Activated T-cell treated with anti-CD3 and anti-CD28 coated beads, Interleukin-2, amount 50 U/mL, for 24 hours (primary cell): ENCODE measurements around the gene HSPB3.
A peak's percentile ranks its signal among the peaks of the same experiment; 100 is the strongest.
"Not testable (repeated sequence)": the region's sequence is repeated elsewhere in the genome, so short reads cannot be mapped to it uniquely, and the experiment has no call there.

Experiments used
- DNase-seq: peaks from one replicate; pipeline ENCODE4 v3.0.0-alpha.2; 2020
- H3K27ac Mint-ChIP-seq: 2 replicates; pipeline ENCODE4 v1.8.0; 2020; ENCODE audit warnings: mild to moderate bottlenecking, mixed read lengths
- H3K27me3 Mint-ChIP-seq: 2 replicates; pipeline ENCODE4 v1.8.0; 2020; ENCODE audit warnings: mixed read lengths
- H3K36me3 Mint-ChIP-seq: 2 replicates; pipeline ENCODE4 v1.8.0; 2020; ENCODE audit warnings: low read depth, mixed read lengths
- H3K4me1 Mint-ChIP-seq: 2 replicates; pipeline ENCODE4 v1.8.0; 2020; ENCODE audit warnings: low read depth, mixed read lengths
- H3K4me3 Mint-ChIP-seq: 2 replicates; pipeline ENCODE4 v1.8.0; 2020; ENCODE audit warnings: mild to moderate bottlenecking, moderate library complexity, mixed read lengths
- H3K9me3 Mint-ChIP-seq: 2 replicates; pipeline ENCODE4 v1.8.0; 2020; ENCODE audit warnings: mixed read lengths

The HSPB3 gene, protein sequence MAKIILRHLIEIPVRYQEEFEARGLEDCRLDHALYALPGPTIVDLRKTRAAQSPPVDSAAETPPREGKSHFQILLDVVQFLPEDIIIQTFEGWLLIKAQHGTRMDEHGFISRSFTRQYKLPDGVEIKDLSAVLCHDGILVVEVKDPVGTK

DNA sequence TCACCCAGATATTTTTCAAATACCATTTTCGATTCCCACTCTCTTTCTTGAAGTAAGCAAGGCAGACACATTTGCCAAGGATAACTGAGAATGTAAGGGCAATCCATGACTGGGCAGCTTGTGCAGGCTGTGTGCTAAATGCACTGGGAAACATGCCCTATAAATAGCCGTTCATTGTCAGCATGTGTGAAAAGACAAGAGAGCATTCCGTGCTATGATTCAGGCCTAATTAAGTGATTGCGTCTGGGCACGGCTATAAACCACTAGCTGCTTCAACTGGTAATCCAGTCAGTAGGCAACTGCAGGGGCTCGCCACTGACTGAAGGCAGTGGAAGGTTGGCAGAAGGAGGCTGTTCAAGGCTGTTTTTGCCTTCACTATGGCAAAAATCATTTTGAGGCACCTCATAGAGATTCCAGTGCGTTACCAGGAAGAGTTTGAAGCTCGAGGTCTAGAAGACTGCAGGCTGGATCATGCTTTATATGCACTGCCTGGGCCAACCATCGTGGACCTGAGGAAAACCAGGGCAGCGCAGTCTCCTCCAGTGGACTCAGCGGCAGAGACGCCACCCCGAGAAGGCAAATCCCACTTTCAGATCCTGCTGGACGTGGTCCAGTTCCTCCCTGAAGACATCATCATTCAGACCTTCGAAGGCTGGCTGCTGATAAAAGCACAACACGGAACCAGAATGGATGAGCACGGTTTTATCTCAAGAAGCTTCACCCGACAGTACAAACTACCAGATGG is at the start of gene HSPB3:
Gene HSPB3, plus strand, starts transcription at position 287 of the 745 bp plus-strand sequence. Its CDS starts 91 bp downstream, at position 378.
- no peak for DNase-seq
- H3K4me3 Mint-ChIP-seq: no peak within 1 kb of the TSS
- no peaks in the 10 kb centered on the region for H3K4me1 Mint-ChIP-seq
- no peaks in the 10 kb centered on the region for H3K36me3 Mint-ChIP-seq
- no peaks in the 10 kb centered on the region for H3K9me3 Mint-ChIP-seq
- no peak within 1 kb of the TSS for H3K27ac Mint-ChIP-seq
- H3K27me3 Mint-ChIP-seq: peaks cover 26% of the 10 kb centered on the region

DNA sequence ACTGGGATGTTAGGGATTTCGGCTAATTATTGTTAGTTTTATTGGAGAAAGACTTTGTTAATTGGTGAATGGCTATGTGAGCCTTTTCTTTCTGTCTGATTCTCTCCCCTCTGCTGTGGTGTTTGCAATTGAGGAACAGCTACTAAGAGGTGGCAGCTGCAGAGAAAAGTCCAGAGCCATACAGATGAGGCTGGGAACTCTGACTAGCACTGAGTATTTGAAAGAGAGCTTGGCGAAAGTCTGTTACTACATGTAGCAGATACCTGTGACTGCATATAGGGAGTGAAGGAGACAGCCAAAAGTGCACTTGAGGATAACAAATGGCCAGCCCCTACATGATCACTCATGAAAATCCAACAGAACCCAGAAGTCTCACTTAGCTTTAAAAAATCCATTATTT is 44.3 kb upstream of the HSPB3 start:
- no peak overlapping the region for H3K27ac Mint-ChIP-seq
- no peaks in the 10 kb centered on the region for H3K36me3 Mint-ChIP-seq
- DNase-seq: no peak
- no peaks in the 10 kb centered on the region for H3K4me1 Mint-ChIP-seq
- no peak overlapping the region for H3K4me3 Mint-ChIP-seq
- peaks cover 7% of the 10 kb centered on the region for H3K27me3 Mint-ChIP-seq
- H3K9me3 Mint-ChIP-seq: no peaks in the 10 kb centered on the region

DNA sequence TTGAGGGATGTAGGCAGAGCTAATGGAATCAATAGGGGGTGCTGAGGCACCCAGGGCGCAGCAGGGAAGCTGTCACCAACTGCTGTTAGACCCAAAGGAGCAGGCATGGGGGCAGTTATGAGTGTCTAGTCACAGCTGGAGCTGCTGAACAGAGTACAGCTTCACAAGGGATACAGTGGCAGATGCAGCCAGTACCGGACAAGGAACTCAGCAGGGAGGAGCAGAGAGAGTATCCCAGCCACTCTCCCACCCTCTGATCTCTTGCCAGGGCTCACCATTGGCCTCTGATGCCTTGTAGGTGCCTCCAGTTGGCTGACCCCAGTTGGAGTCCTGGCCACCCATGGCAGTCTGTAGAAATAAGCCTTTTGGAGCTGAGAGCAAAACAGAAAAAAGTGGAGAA is 42.6 kb upstream of the HSPB3 start:
- Mint-ChIP-seq H3K27me3 (peaks cover 7% of the 10 kb centered on the region), H3K36me3 (no peaks in the 10 kb centered on the region), H3K4me1 (no peaks in the 10 kb centered on the region), H3K9me3 (no peaks in the 10 kb centered on the region), H3K4me3 (no peak overlapping the region), H3K27ac (no peak overlapping the region)
- DNase-seq: no peak

DNA sequence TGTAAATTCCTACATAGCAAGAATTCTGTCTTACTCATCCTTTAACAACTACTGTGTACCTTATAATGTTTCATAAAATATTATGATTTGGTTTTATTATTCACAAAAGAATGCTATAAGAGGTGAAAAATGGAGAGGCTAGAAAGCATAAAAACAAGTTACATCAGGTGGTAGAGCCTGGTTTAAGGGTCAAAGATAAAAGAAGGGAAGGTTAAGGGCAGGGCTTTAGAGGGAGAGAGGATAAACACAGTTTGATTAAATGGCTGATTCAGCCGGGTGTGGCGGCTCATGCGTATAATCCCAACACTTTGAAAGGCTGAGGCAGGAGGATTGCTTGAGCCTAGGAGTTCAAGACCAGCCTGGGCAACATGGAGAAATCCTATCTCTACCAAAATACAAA is 40.4 kb upstream of the HSPB3 start:
- peaks cover 4% of the 10 kb centered on the region for H3K27me3 Mint-ChIP-seq
- no peak overlapping the region for H3K27ac Mint-ChIP-seq
- H3K4me1 Mint-ChIP-seq: no peaks in the 10 kb centered on the region
- no peaks in the 10 kb centered on the region for H3K36me3 Mint-ChIP-seq
- no peak for DNase-seq
- no peaks in the 10 kb centered on the region for H3K9me3 Mint-ChIP-seq
- no peak overlapping the region for H3K4me3 Mint-ChIP-seq

DNA sequence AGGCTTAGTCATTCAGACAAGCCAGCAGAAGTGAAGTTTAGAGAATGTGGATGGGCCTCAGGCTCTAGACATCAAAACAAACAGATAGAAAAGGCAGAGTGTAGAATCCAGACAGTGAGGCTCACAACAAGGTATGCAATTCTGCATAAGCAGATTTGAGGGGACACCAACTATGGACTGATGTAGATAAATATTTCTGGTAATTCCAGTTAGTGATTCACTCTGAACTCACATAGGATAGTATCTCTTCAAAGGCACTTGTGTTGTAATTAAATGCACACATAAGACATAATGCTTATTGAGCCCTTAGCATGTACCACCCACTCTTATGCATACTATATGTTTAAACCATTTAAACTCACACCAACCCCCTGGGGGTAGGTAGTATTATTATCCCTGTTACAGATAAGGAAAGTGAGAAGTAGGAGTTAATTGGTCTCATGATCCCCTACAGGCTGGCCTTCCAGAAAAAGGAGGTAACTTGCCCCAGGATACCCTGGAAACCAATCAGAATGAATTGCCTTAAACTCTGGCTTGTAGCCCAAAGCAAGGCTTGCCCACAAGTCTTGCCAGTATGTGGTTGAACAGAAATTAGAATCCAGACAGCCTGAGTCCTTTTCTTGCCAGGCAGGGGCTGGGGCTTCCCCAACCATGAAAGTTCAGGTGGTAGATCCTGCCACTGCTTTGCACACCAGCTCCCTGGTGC is 39.5 kb upstream of the HSPB3 start:
- Mint-ChIP-seq H3K27ac (no peak overlapping the region), H3K36me3 (no peaks in the 10 kb centered on the region), H3K9me3 (no peaks in the 10 kb centered on the region), H3K27me3 (peaks cover 2% of the 10 kb centered on the region), H3K4me3 (no peak overlapping the region), H3K4me1 (no peaks in the 10 kb centered on the region)
- no peak for DNase-seq

DNA sequence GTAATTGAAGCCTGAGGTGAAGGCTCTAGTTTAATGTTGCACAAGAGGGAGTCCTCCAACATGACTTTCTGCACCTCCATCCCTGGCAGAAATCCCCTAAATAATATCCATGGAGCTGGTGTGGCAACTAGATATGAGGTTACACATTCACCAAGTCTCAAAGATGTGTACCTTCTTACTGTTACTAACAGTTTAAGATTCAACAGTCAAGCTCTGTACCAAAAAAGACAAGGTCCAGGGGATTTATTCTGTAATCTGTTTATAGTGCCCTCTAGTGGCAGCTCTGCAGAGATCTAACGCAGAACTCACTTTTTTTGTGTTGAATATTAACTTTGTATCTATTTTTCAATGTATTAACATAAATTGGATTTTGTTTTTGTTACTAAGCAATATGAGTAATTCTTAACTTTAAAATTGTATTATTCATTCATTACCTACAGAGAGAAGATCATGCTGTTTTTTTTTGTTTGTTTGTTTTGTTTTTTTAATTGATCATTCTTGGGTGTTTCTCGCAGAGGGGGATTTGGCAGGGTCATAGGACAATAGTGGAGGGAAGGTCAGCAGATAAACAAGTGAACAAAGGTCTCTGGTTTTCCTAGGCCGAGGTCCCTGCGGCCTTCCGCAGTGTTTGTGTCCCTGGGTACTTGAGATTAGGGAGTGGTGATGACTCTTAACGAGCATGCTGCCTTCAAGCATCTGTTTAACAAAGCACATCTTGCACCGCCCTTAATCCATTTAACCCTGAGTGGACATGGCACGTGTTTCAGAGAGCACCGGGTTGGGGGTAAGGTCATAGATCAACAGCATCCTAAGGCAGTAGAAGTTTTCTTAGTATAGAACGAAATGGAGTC is 35.7 kb upstream of the HSPB3 start:
- H3K9me3 Mint-ChIP-seq, H3K27ac Mint-ChIP-seq, H3K4me1 Mint-ChIP-seq, DNase-seq, H3K36me3 Mint-ChIP-seq, H3K4me3 Mint-ChIP-seq, H3K27me3 Mint-ChIP-seq: not testable (repeated sequence)

DNA sequence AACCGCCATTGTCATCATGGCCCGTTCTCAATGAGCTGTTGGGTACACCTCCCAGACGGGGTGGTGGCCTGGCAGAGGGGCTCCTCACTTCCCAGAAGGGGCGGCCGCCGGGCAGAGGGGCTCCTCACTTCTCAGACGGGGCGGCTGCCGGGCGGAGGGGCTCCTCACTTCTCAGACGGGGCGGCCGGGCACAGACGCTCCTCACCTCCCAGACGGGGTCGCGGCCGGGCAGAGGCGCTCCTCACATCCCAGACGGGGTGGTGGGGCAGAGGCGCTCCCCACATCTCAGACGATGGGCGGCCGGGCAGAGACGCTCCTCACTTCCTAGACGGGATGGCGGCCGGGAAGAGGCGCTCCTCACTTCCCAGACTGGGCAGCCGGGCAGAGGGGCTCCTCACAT is 35.0 kb upstream of the HSPB3 start:
- not testable (repeated sequence) for H3K4me3 Mint-ChIP-seq, DNase-seq, H3K9me3 Mint-ChIP-seq, H3K4me1 Mint-ChIP-seq, H3K27me3 Mint-ChIP-seq, H3K36me3 Mint-ChIP-seq, H3K27ac Mint-ChIP-seq

DNA sequence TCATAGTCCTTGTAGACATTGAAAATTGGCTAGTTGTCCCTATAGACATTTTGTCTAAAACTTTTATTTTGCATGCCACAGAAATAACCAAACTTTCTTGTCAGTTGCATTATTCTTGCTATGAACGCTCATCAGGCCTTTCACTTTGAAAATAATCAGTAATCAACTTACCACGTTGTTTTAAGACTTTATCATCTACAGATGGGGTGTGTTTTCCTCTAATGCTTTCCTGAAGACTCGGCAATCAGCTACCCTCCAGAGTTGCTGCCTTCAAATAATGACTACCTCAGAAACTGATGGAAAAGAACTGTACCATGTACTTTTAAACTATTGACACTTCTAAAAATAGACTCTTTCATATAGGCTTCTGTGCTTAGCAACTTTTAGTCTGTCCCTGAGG is 33.5 kb upstream of the HSPB3 start:
- Mint-ChIP-seq H3K36me3 (no peaks in the 10 kb centered on the region), H3K4me1 (no peaks in the 10 kb centered on the region), H3K9me3 (no peaks in the 10 kb centered on the region), H3K27me3 (peaks cover 11% of the 10 kb centered on the region), H3K27ac (no peak overlapping the region), H3K4me3 (no peak overlapping the region)
- no peak for DNase-seq

DNA sequence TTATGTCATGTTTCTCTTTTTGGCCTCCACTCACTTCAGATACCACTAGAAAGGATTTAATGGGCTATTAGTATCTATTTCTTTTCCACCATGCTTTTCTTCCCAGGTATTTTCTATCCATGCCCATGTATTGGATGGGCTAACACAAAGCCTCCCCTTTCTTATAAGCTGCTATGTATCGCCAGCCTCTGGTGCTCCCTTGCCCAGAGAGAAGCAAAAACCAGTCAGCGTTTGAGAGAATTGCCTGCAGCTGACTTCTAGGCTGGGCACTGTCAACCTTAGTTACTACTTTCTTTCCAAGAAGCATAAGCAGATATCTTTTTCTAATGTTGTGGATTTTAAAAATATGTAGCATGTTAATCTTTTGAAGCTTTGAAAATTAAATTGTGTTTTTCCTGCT is 30.2 kb upstream of the HSPB3 start:
- Mint-ChIP-seq H3K4me3 (no peak overlapping the region), H3K4me1 (no peaks in the 10 kb centered on the region), H3K9me3 (no peaks in the 10 kb centered on the region), H3K27ac (no peak overlapping the region), H3K27me3 (peaks cover 15% of the 10 kb centered on the region), H3K36me3 (no peaks in the 10 kb centered on the region)
- DNase-seq: no peak

DNA sequence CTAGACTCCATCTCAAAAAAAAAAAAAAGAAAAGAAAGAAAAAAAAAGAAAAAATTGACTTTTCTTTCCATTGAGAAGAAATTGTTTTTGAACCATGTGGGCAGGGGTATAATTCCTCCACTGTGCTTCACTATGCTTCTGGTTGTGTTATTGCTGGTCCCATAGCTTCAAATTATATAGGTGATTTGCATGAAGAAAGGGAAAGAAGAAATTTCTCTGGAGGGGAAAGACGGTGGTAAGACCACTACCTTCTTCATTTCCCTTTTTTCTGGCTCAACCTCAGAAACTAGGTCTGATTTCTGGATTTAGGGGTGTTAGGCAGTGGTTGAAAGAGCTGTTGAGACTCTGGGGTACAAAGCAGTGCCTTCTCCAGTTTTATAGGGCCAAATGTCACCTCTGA is 29.3 kb upstream of the HSPB3 start:
- Mint-ChIP-seq H3K36me3 (no peaks in the 10 kb centered on the region), H3K9me3 (no peaks in the 10 kb centered on the region), H3K4me3 (no peak overlapping the region), H3K4me1 (no peaks in the 10 kb centered on the region), H3K27ac (no peak overlapping the region), H3K27me3 (peaks cover 15% of the 10 kb centered on the region)
- DNase-seq: no peak

DNA sequence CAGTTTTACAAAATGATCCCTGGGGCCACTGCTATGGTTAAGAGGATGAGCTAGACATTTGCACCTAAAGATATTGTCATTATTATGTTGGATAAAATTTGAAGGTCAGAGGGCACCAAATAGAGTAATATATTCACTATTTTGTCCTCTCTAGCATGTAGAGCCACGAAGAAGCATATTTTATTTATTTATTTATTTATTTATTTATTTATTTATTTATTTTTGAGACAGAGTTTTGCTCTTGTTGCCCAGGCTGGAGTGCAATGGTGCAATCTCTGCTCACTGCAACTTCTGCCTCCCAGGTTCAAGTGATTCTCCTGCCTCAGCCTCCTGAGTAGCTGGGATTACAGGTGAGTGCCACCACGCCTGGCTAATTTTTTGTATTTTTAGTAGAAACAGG is 20.8 kb upstream of the HSPB3 start:
- not testable (repeated sequence) for H3K4me1 Mint-ChIP-seq, H3K27ac Mint-ChIP-seq, H3K4me3 Mint-ChIP-seq, H3K9me3 Mint-ChIP-seq, H3K27me3 Mint-ChIP-seq, H3K36me3 Mint-ChIP-seq, DNase-seq

DNA sequence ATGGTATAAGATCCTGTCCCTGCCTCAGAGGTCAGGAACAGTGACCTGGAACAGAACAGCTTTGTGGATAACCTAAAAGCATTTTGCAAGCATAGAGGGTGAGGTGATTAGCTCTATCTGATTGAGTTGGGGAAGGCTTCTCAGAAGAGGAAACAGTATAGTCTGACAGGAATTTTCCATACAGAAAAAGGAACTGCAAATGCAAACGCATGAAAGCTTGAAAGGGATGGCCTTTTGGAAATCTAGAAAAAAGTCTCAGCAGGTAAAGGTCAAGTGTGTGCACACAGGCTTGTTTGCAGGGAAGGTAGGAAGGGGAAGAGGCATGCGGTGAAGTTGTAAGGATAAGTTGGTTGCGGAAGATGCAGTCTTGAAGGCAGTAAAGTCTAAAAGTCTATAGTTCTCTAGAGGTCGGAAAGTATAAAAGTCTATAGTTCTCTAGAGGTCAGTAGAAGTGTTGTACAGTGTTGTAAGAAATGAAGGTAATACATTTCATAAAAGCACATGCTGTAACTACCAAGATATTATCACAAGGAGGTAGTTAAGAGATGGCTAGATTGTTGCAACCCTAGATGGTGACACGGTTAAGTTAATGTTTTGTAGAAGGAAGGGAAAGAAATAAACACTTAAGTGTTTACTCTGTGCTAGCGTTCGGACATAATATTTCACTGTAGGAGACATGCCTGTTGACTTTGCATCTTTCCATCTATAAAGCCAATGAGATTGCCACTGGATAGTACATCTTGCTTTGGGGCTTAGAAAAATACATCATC is 16.7 kb upstream of the HSPB3 start:
- H3K36me3 Mint-ChIP-seq: no peaks in the 10 kb centered on the region
- H3K27ac Mint-ChIP-seq: no peak overlapping the region
- H3K4me1 Mint-ChIP-seq: peaks cover 17% of the 10 kb centered on the region
- no peak overlapping the region for H3K4me3 Mint-ChIP-seq
- no peak for DNase-seq
- no peaks in the 10 kb centered on the region for H3K27me3 Mint-ChIP-seq
- no peaks in the 10 kb centered on the region for H3K9me3 Mint-ChIP-seq

DNA sequence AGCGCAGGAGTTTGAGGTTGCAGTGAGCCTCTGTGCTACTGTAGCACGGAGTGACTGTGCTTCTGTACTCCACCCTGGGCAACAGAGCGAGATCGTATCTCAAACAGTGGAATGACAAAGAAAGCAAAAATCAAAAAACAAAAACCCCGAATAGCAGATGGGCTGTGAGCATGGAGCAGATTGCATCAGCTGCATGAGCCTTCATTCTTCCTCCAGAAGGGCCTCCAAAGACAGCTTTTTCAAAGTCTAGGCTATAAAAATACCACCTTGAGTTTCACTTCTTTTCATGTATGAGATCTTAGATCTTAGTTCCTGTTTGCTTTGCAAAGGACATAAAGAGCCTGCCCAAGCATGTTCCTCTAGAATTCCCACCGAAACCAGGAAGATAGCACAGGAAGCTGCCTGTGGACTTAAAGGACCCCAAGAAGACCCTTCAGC is 15.0 kb upstream of the HSPB3 start:
- H3K36me3 Mint-ChIP-seq: no peaks in the 10 kb centered on the region
- H3K4me1 Mint-ChIP-seq: peaks cover 17% of the 10 kb centered on the region
- no peak for DNase-seq
- peak overlapping the region; percentile 45 for H3K27ac Mint-ChIP-seq
- H3K9me3 Mint-ChIP-seq: no peaks in the 10 kb centered on the region
- H3K27me3 Mint-ChIP-seq: no peaks in the 10 kb centered on the region
- H3K4me3 Mint-ChIP-seq: no peak overlapping the region

DNA sequence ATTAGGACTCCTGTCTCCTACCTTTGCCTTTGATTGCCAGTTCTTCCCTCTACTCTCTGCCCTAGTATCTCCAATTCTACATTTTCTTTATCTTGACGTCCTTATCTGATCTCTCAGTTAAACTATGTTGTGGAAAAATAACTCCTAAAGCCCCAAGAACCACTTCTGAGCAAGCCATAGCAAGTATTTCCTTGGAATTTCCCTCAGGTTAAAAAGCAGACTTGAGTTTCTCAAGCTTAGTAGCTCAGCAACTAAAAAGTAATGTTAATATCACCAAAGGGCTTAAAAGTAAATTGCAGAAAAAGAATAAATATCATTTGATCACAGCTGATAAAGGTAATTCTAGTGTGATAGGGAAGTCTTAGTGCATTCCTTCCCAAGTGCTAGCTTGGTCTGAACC is 13.2 kb upstream of the HSPB3 start:
- H3K27ac Mint-ChIP-seq: no peak overlapping the region
- H3K27me3 Mint-ChIP-seq: no peaks in the 10 kb centered on the region
- H3K9me3 Mint-ChIP-seq: no peaks in the 10 kb centered on the region

More for the DNA sequence above, 13.2 kb upstream of the HSPB3 start:
- peaks cover 17% of the 10 kb centered on the region for H3K4me1 Mint-ChIP-seq
- H3K36me3 Mint-ChIP-seq: no peaks in the 10 kb centered on the region
- no peak for DNase-seq
- H3K4me3 Mint-ChIP-seq: no peak overlapping the region
